Duodenal mucosa (tissue), 2 donors: ENCODE results near the gene MRTFB.
"Not testable (repeated sequence)": the region's sequence is repeated elsewhere in the genome, so short reads cannot be mapped to it uniquely, and the experiment has no call there.

Source experiments
- H3K27ac ChIP-seq: one replicate; pipeline ENCODE4 v1.7.0; 2013; ENCODE audit warnings: low read depth, low read length
- H3K27me3 ChIP-seq, 2 donors: one replicate each; pipeline ENCODE4 v1.7.0; 2013; ENCODE audit warnings: low read length in 2 of 2, control low read depth in 1 of 2; ENCODE audit not compliant: insufficient read depth in 2 of 2, control insufficient read depth in 1 of 2
- H3K36me3 ChIP-seq, 2 donors: one replicate each; pipeline ENCODE4 v1.7.0; 2013; ENCODE audit warnings: low read length in 2 of 2, control low read depth in 1 of 2; ENCODE audit not compliant: insufficient read depth in 2 of 2, control insufficient read depth in 1 of 2
- H3K4me1 ChIP-seq, 2 donors: one replicate each; pipeline ENCODE4 v1.7.0; 2013; ENCODE audit warnings: low read length in 2 of 2, control low read depth in 1 of 2; ENCODE audit not compliant: insufficient read depth in 2 of 2, control insufficient read depth in 1 of 2
- H3K4me3 ChIP-seq, 2 donors: one replicate each; pipeline ENCODE4 v1.7.0; 2013; ENCODE audit warnings: low read length in 2 of 2, low read depth in 1 of 2
- H3K9ac ChIP-seq, 2 donors: one replicate each; pipeline ENCODE4 v1.7.0; 2013; ENCODE audit warnings: low read length in 2 of 2, low read depth in 1 of 2
- H3K9me3 ChIP-seq, 2 donors: one replicate each; pipeline ENCODE4 v1.7.0; 2013; ENCODE audit warnings: low read length in 2 of 2, control low read depth in 1 of 2; ENCODE audit not compliant: control insufficient read depth in 1 of 2

The MRTFB gene

GRCh38 chr16:14070877-14071575, at the start of gene MRTFB:
Gene MRTFB (plus strand): TSS chr16:14071319. CDS start chr16:14140607, 69,288 bp downstream.
- Histone ChIP-seq H3K9me3 (no peaks in the 10 kb centered on the region), H3K36me3 (no peaks in the 10 kb centered on the region), H3K4me3 (peak within 1 kb of the TSS; percentile 81 to 86), H3K4me1 (peaks cover 7 to 23% of the 10 kb centered on the region in 2 donors), H3K9ac (peak within 1 kb of the TSS; percentile 71 to 88), H3K27ac (peak within 1 kb of the TSS; percentile 78), H3K27me3 (no peaks in the 10 kb centered on the region)

GRCh38 chr16:14023526-14023925, 47.6 kb upstream of the MRTFB start:
- not testable (repeated sequence) for H3K9ac ChIP-seq, H3K9me3 ChIP-seq, H3K27ac ChIP-seq, H3K4me3 ChIP-seq, H3K36me3 ChIP-seq, H3K27me3 ChIP-seq, H3K4me1 ChIP-seq

- Histone ChIP-seq H3K27me3 (no peaks in the 10 kb centered on the region), H3K4me1 (no peaks in the 10 kb centered on the region), H3K9ac (no peak overlapping the region), H3K36me3 (no peaks in the 10 kb centered on the region), H3K9me3 (no peaks in the 10 kb centered on the region), H3K27ac (no peak overlapping the region), H3K4me3 (no peak overlapping the region)
These were observed 46.8 kb upstream of the MRTFB start for GRCh38 chr16:14024283-14024682.

GRCh38 chr16:14026572-14027285, 44.4 kb upstream of the MRTFB start:
- no peaks in the 10 kb centered on the region for H3K4me1 ChIP-seq

GRCh38 chr16:14028202-14028601, 42.9 kb upstream of the MRTFB start:
- Histone ChIP-seq H3K9ac (no peak overlapping the region), H3K4me3 (no peak overlapping the region), H3K9me3 (no peaks in the 10 kb centered on the region), H3K4me1 (no peaks in the 10 kb centered on the region), H3K27ac (no peak overlapping the region), H3K27me3 (no peaks in the 10 kb centered on the region), H3K36me3 (no peaks in the 10 kb centered on the region)

More at GRCh38 chr16:14026572-14027285, 44.4 kb upstream of the MRTFB start:
- no peaks in the 10 kb centered on the region for H3K36me3 ChIP-seq
- no peak overlapping the region for H3K27ac ChIP-seq
- H3K4me3 ChIP-seq, result no peak overlapping the region
- H3K9ac ChIP-seq, result no peak overlapping the region
- H3K27me3 ChIP-seq, result no peaks in the 10 kb centered on the region
- no peaks in the 10 kb centered on the region for H3K9me3 ChIP-seq

GRCh38 chr16:14029658-14030057, 41.5 kb upstream of the MRTFB start:
- no peak overlapping the region for H3K27ac ChIP-seq
- H3K4me1 ChIP-seq, result no peaks in the 10 kb centered on the region
- H3K27me3 ChIP-seq, result no peaks in the 10 kb centered on the region
- H3K36me3 ChIP-seq, result no peaks in the 10 kb centered on the region
- H3K9me3 ChIP-seq, result no peaks in the 10 kb centered on the region
- H3K4me3 ChIP-seq, result no peak overlapping the region
- no peak overlapping the region for H3K9ac ChIP-seq

GRCh38 chr16:14035092-14035491, 36.0 kb upstream of the MRTFB start:
- Histone ChIP-seq H3K36me3 (no peaks in the 10 kb centered on the region), H3K4me3 (no peak overlapping the region), H3K9ac (no peak overlapping the region), H3K9me3 (peaks cover 0 to 5% of the 10 kb centered on the region in 2 donors), H3K4me1 (no peaks in the 10 kb centered on the region), H3K27ac (no peak overlapping the region), H3K27me3 (no peaks in the 10 kb centered on the region)

- no peak overlapping the region for H3K27ac ChIP-seq
- no peaks in the 10 kb centered on the region for H3K36me3 ChIP-seq
- H3K9ac ChIP-seq, result no peak overlapping the region
These were observed 34.2 kb upstream of the MRTFB start for GRCh38 chr16:14036889-14037288.

GRCh38 chr16:14037960-14038359, 33.2 kb upstream of the MRTFB start:
- H3K4me3 ChIP-seq, result no peak overlapping the region
- no peak overlapping the region for H3K9ac ChIP-seq
- no peaks in the 10 kb centered on the region for H3K36me3 ChIP-seq
- H3K27me3 ChIP-seq, result no peaks in the 10 kb centered on the region
- H3K4me1 ChIP-seq, result no peaks in the 10 kb centered on the region
- H3K27ac ChIP-seq, result no peak overlapping the region
- H3K9me3 ChIP-seq, result peaks cover 0 to 5% of the 10 kb centered on the region in 2 donors

More at GRCh38 chr16:14036889-14037288, 34.2 kb upstream of the MRTFB start:
- H3K9me3 ChIP-seq, result peaks cover 0 to 5% of the 10 kb centered on the region in 2 donors
- H3K4me3 ChIP-seq, result no peak overlapping the region
- no peaks in the 10 kb centered on the region for H3K27me3 ChIP-seq
- no peaks in the 10 kb centered on the region for H3K4me1 ChIP-seq

- H3K9ac ChIP-seq, result no peak overlapping the region
- no peak overlapping the region for H3K27ac ChIP-seq
- peaks cover 0 to 5% of the 10 kb centered on the region in 2 donors for H3K9me3 ChIP-seq
- no peaks in the 10 kb centered on the region for H3K36me3 ChIP-seq
- H3K4me1 ChIP-seq, result no peaks in the 10 kb centered on the region
- no peaks in the 10 kb centered on the region for H3K27me3 ChIP-seq
- no peak overlapping the region for H3K4me3 ChIP-seq
These were observed 30.0 kb upstream of the MRTFB start for GRCh38 chr16:14041164-14041563.
